Smooth muscle cell (in vitro differentiated cells): Measurements from ENCODE around the gene IYD. TPM values are rescaled to one million over a fixed set of nuclear protein-coding genes. Genes with fewer than 3 reads are reported as not detected.

Experiments
- DNase-seq: peaks from one replicate; lab custom pipeline; 2025; ENCODE audit not compliant: unreplicated experiment; lab: John Stamatoyannopoulos, UW
- H2AFZ ChIP-seq: fragments of 200-600 bp; sonication (generic); 2 replicates; pipeline ENCODE4 v1.6.0; 2016; ENCODE audit warnings: antibody characterized with exemption, low read depth, mild to moderate bottlenecking
- H3F3A ChIP-seq: fragments of 200-600 bp; sonication (generic); 2 replicates; pipeline ENCODE4 v1.6.0; 2017; ENCODE audit warnings: antibody characterized with exemption, low read depth
- H3K27ac ChIP-seq: fragments of 200-600 bp; sonication (generic); 2 replicates; pipeline ENCODE4 v1.5.1; 2016; ENCODE audit warnings: low read depth, mild to moderate bottlenecking
- H3K27me3 ChIP-seq: fragments of 200-600 bp; sonication (generic); 2 replicates; pipeline ENCODE4 v1.6.1; 2016; ENCODE audit warnings: low read depth, mild to moderate bottlenecking
- H3K36me3 ChIP-seq: fragments of 200-600 bp; sonication (generic); 2 replicates; pipeline ENCODE4 v1.5.1; 2016; ENCODE audit warnings: low read depth
- H3K4me1 ChIP-seq: fragments of 200-600 bp; sonication (generic); 2 replicates; pipeline ENCODE4 v1.5.1; 2016; ENCODE audit warnings: low read depth
- H3K4me2 ChIP-seq: fragments of 200-600 bp; sonication (generic); 2 replicates; pipeline ENCODE4 v1.6.0; 2016; ENCODE audit warnings: mild to moderate bottlenecking
- H3K4me3 ChIP-seq: fragments of 200-600 bp; sonication (generic); 2 replicates; pipeline ENCODE4 v1.5.1; 2016; ENCODE audit warnings: mild to moderate bottlenecking
- H3K79me2 ChIP-seq: fragments of 200-600 bp; sonication (generic); 2 replicates; pipeline ENCODE4 v1.6.0; 2016; ENCODE audit warnings: low read depth, mild to moderate bottlenecking
- H3K9ac ChIP-seq: fragments of 200-600 bp; sonication (generic); 2 replicates; pipeline ENCODE4 v1.6.0; 2016; ENCODE audit warnings: low read depth
- H3K9me3 ChIP-seq: fragments of 200-600 bp; sonication (generic); replicated peaks from 2 replicates; pipeline ENCODE4 v1.5.1; 2016; ENCODE audit warnings: low read depth
- H4K20me1 ChIP-seq: fragments of 200-600 bp; sonication (generic); 2 replicates; pipeline ENCODE4 v1.6.0; 2016; ENCODE audit warnings: low read depth
- CTCF ChIP-seq: fragments of 200-600 bp; sonication (generic); IDR thresholded peaks from 2 replicates; pipeline ENCODE4 v1.5.1; 2017; ENCODE audit warnings: borderline replicate concordance, mild to moderate bottlenecking, antibody characterized with exemption; ENCODE audit not compliant: insufficient read depth, poor library complexity, severe bottlenecking
- WGBS: methylation state at CpG from one replicate; pipeline ENCODE4 v1.1.7; 2016; ENCODE audit warnings: low lambda C conversion rate; 5-methylcytosine and 5-hydroxymethylcytosine counted together
- polyA plus RNA-seq: library from polyadenylated mRNA; unstranded; fragments of >200 nt; fragmentation: Nextera tagmentation; extraction: Ambion mirVana; gene quantifications from 2 replicates; pipeline ENCODE4 v1.2.1, GENCODE V29; 2016
- total RNA-seq: library from RNA; depleted of rRNA; stranded (reverse); fragments of >200 nt; gene quantifications from 2 replicates; pipeline ENCODE4 v1.2.3, GENCODE V29; 2014

The IYD gene
- total and polyA plus RNA-seq, 2 experiments from 2014 or later = not detected

- H3K4me1 ChIP-seq = no peaks in the 10 kb centered on the region
- H2AFZ ChIP-seq = no peak overlapping the region
- no peaks in the 10 kb centered on the region for H3K36me3 ChIP-seq
- H3F3A ChIP-seq = no peaks in the 10 kb centered on the region
- 74% methylated on average over 2 of the region's 2 CpGs for WGBS
- peaks cover 12% of the 10 kb centered on the region for H3K27me3 ChIP-seq
- no peak overlapping the region for H3K27ac ChIP-seq
- no peak overlapping the region for H3K9ac ChIP-seq
- H3K4me3 ChIP-seq = no peak overlapping the region
- no peak for TF ChIP-seq CTCF
- H3K9me3 ChIP-seq = no peaks in the 10 kb centered on the region
- DNase-seq = no peak
- no peaks in the 10 kb centered on the region for H3K79me2 ChIP-seq
- no peaks in the 10 kb centered on the region for H4K20me1 ChIP-seq
- no peak overlapping the region for H3K4me2 ChIP-seq
Observed at GRCh38 chr6:150363733-150364132, 5.1 kb upstream of the IYD start.

DNA sequence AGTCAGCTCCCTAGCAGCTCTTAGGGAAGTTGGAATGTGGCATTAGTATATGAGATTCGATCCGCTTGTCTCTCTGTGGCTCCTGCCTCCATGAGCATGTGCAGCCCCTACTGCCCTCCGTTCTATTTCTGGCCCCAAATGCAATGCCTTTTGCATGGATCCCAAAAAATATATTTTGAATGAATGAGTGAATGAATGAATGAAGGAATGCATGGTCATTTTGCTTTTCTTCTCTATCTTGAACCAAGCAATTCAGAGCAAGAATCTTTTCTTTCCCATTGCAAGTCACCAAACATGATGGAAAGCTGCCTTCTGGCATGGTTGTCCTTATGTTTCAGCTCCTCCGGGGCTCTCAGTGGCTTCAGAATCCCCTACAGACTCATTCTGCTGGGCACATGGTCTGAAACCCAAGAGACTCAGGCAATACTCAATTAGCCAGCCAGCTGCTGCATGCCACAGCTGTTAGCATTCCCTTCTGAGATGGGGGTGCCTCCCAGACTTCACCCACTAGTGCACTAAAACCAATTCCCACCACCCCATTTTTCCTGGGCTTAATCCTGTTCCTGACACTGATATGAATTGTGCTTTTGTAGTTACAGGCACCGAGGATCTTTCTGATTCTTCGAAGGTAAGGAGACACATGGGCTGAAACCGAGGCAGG, 2.6 kb upstream of the IYD start:
- Histone ChIP-seq H3F3A (no peaks in the 10 kb centered on the region), H3K4me3 (no peak overlapping the region), H3K36me3 (no peaks in the 10 kb centered on the region), H3K9me3 (no peaks in the 10 kb centered on the region), H2AFZ (no peak overlapping the region), H3K79me2 (no peaks in the 10 kb centered on the region), H3K9ac (no peak overlapping the region), H4K20me1 (no peaks in the 10 kb centered on the region), H3K4me1 (no peaks in the 10 kb centered on the region), H3K27ac (no peak overlapping the region), H3K27me3 (peaks cover 34% of the 10 kb centered on the region), H3K4me2 (no peak overlapping the region)
- 90% methylated on average over 7 of the region's 7 CpGs for WGBS
- DNase-seq = no peak
- no peak for TF ChIP-seq CTCF

DNA sequence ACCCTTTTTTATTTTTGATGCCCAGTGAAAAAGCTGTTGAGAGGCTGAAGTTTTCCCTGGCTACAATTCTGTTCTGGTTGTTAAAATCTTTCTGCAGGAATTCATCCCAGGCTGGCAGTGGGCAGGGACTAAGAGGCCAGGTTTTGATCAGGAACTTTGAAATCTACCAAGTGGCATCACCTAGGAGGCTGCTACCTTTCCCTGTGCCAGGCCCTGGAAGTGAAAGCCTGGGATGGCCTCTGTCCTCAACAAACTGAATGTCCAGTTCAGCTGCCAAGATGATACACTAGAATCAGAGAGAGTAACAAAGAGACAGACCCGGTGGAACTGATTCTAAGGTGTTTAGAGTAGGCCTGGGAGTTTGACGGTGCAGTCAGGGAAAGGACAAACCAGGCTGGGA, 596 bp downstream of the IYD start:
- H3K36me3 ChIP-seq = no peaks in the 10 kb centered on the region
- DNase-seq = no peak
- no peaks in the 10 kb centered on the region for H3K4me1 ChIP-seq
- H3K4me3 ChIP-seq = no peak overlapping the region
- peaks cover 49% of the 10 kb centered on the region for H3K27me3 ChIP-seq
- no peaks in the 10 kb centered on the region for H4K20me1 ChIP-seq
- no peak overlapping the region for H3K9ac ChIP-seq
- H3K9me3 ChIP-seq = no peaks in the 10 kb centered on the region
- H3K27ac ChIP-seq = no peak overlapping the region
- 87% methylated on average over 2 of the region's 2 CpGs for WGBS
- no peaks in the 10 kb centered on the region for H3K79me2 ChIP-seq
- no peak overlapping the region for H2AFZ ChIP-seq
- no peak overlapping the region for H3K4me2 ChIP-seq
- no peak for TF ChIP-seq CTCF
- H3F3A ChIP-seq = no peaks in the 10 kb centered on the region

- TF ChIP-seq CTCF = no peak
- 81% methylated on average over 11 of the region's 12 CpGs for WGBS
- Histone ChIP-seq H3K4me1 (no peaks in the 10 kb centered on the region), H3K27me3 (peaks cover 54% of the 10 kb centered on the region), H2AFZ (no peak overlapping the region), H3K36me3 (no peaks in the 10 kb centered on the region), H3K79me2 (no peaks in the 10 kb centered on the region), H3K9me3 (no peaks in the 10 kb centered on the region), H3K4me3 (no peak overlapping the region), H3K4me2 (no peak overlapping the region), H3F3A (no peaks in the 10 kb centered on the region), H4K20me1 (no peaks in the 10 kb centered on the region), H3K27ac (no peak overlapping the region), H3K9ac (no peak overlapping the region)
- no peak for DNase-seq
Observed at GRCh38 chr6:150370112-150370511, 1.3 kb downstream of the IYD start.
